GM13977 (cell line): ENCODE measurements around the gene TAF4.

Experiments used
- DNase-seq: peaks from one replicate; pipeline ENCODE4 v3.0.0; 2012; ENCODE audit warnings: low spot score
- in situ Hi-C: fragments of 300-500 bp; cut with MboI; formaldehyde crosslinking; loops from one replicate; pipeline ENCODE4 v1.12.0; 2022; ENCODE audit warnings: low sequenced_read_pairs, low pct_unique_long_range_greater_than_20kb, mixed read lengths, inconsistent platforms; ENCODE audit not compliant: unreplicated experiment
- TF ChIP-seq, protein P1 (sequence below): IDR thresholded peaks from 2 replicates; pipeline ENCODE4 v1.5.1; 2012; ENCODE audit warnings: mild to moderate bottlenecking, control low read depth; ENCODE audit not compliant: insufficient read depth; ENCODE audit errors: extremely low read depth, missing control alignments

The TAF4 gene

DNA sequence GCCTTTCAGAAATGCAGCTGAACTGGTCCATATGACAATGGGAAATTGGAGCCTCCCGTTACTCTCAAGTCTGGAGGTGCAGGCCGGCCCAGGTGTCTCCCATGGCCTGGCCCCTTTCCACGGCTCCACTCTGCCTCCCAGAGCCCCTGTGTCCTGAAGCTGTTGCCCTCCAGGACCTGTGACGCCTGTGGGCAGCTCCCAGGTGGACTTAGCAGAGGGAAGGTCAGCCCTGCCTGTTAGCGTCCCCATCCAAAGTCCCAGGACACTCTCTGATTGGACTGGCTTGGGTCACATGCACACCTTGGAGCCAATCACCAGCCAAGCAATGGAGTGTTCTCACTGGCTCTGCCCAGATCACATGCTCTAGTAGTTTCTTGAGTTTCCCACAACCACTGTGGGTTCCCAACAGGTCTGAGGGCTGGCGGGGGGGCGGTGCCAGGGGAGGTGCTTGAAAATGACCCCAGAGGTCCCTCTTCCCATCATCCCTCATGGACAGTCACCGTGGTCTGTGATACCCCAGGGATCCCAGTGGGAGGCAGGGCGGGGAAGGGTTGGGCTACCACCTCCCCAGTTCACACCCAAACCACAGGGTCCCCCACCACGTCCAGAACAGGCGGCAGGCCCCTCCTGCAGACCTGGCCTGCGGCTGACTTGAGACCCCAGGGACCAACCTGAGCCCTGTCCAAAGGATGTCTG is 135.6 kb downstream of the TAF4 start:
- in situ Hi-C loops = no loop called here
- no peak for DNase-seq
- TF ChIP-seq, protein P1, sequence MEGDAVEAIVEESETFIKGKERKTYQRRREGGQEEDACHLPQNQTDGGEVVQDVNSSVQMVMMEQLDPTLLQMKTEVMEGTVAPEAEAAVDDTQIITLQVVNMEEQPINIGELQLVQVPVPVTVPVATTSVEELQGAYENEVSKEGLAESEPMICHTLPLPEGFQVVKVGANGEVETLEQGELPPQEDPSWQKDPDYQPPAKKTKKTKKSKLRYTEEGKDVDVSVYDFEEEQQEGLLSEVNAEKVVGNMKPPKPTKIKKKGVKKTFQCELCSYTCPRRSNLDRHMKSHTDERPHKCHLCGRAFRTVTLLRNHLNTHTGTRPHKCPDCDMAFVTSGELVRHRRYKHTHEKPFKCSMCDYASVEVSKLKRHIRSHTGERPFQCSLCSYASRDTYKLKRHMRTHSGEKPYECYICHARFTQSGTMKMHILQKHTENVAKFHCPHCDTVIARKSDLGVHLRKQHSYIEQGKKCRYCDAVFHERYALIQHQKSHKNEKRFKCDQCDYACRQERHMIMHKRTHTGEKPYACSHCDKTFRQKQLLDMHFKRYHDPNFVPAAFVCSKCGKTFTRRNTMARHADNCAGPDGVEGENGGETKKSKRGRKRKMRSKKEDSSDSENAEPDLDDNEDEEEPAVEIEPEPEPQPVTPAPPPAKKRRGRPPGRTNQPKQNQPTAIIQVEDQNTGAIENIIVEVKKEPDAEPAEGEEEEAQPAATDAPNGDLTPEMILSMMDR = no peak

DNA sequence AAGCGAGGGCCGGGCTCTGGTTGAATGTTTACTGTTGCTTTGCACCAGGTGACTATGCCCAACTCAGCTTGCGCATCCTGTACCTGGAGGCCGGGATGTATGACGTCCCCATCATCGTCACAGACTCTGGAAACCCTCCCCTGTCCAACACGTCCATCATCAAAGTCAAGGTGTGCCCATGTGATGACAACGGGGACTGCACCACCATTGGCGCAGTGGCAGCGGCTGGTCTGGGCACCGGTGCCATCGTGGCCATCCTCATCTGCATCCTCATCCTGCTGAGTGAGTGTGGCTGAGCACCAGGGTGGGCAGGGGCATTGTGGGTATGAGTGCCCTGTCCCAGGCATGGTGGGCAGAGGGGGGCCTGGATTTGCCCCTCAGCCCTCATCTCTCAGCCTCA is 136.1 kb downstream of the TAF4 start:
- in situ Hi-C loops = no loop called here

DNA sequence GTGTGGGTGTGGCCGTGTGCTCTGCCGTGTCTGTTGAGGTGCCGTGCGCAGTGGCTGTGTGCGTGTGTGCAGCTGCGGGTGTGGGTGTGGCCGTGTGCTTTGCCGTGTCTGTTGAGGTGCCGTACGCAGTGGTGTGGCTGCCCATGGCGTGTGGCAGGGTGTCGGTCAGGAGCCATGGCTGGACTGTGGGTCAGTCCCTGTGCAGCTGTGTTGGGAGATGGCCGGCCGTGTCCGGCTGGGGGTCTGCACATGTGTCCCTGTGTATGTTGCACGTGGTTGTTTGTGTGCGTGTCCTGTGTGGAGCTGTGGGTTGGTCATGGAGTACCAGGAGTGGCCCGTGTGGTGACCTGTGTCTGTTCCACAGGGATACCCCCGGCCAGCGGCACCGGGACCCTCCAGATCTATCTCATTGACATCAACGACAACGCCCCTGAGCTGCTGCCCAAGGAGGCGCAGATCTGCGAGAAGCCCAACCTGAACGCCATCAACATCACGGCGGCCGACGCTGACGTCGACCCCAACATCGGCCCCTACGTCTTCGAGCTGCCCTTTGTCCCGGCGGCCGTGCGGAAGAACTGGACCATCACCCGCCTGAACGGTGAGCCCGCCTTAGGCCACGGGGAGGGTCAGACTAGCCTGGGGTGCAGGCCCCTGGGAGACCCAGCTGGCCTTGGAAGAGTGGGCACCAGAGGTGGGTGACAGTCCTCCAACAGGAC is 137.7 kb downstream of the TAF4 start:
- no peak for DNase-seq
- TF ChIP-seq, protein P1 = no peak
- in situ Hi-C loops = no loop called here

More for the DNA sequence above, 136.1 kb downstream of the TAF4 start:
- DNase-seq = no peak
- TF ChIP-seq, protein P1 = no peak

DNA sequence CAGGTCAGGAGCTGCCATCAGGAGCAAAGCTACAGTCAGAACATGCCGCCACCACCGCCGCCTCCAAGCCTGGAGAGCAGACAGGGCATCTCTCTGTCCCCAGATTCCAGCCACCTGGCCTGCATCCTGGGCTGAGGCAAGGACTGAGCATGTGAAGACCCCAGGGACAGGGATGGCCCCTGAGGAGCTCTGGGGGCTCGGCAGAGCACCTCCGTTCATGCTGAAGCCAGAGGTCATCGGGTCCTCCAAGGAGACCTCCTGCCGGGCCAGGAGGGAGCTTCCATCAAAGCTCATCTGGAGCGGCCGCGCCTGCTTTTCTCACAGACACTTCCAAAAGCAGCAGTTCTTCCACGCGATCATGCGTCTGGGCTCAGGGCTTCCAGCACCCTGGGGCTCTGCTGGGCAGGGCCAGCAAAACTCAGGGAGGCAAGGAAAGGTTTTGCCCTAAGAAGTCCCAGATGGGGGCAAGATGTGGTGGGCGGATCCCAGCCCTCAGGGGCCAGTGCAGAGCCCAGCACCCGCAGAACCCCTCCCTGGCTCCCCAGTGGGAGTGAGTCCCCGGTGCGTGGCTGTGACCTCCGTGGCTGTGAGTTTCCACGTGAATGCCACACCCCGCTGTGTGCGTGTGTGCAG is 138.4 kb downstream of the TAF4 start:
- no peak for DNase-seq
- TF ChIP-seq, protein P1 = no peak
- in situ Hi-C loops = no loop called here

DNA sequence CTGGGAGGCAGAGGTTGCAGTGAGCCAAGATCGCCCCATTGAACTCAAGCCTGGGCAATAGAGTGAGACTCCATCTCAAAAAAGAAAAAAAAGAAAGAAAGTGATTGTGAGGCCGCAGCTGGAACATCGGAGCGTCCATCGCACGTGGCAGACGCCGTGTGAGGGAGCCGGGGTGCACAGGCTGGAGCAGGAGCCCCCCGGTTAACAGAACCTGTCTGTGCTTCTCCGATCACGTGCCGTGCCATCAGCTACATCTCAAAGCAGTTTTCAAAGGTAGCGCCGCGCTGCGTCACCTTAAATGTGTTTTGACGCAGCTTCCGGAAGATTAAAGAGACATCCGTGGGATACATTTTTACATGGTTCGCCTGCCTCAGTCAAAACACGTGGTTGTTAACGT is 138.9 kb downstream of the TAF4 start:
- in situ Hi-C loops = no loop called here
- no peak for DNase-seq
- TF ChIP-seq, protein P1 = no peak

DNA sequence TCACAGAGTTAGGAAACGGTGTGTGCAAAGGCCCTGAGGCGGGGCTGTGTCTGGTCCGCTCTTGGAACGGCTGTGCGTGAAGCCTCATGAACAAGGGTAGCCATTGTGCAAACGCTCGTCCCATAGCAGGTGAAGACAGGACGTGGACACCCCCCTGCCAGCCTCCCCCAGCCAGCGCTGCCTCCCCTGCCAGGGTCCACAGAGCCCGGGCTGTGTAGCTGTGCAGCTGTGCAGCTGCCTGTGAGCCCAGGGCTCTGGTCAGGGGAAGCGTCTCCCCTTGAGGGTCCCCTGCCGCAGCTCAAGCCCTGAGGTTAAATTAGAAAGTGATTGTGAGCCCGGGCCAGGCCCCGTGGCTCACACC is 139.4 kb downstream of the TAF4 start:
- no peak for DNase-seq
- in situ Hi-C loops = no loop called here
- TF ChIP-seq, protein P1 = no peak
